ACHN (cell line): Measurements from ENCODE around the gene AGBL1.
A peak's percentile ranks its signal among the peaks of the same experiment; 100 is the strongest.

Experiments
- DNase-seq: peaks from one replicate; pipeline ENCODE4 v3.0.0-alpha.2; 2015
- in situ Hi-C: cut with HindIII; loops from 2 replicates; pipeline ENCODE4 v1.10.0; 2017; ENCODE audit warnings: low sequenced_read_pairs, low pct_ligation_motif_present, low pct_unique_long_range_greater_than_20kb

AGBL1 gene

GRCh38 chr15:86349565-86349964 is 269.9 kb downstream of the AGBL1 start:
- in situ Hi-C loops: no loop called here
- no peak for DNase-seq

GRCh38 chr15:86353213-86353612 is 273.5 kb downstream of the AGBL1 start:
- in situ Hi-C loops: no loop called here
- no peak for DNase-seq

GRCh38 chr15:86355361-86355760 is 275.7 kb downstream of the AGBL1 start:
- no peak for DNase-seq
- in situ Hi-C loops: no loop called here

- DNase-seq: peak; percentile 1
- in situ Hi-C loops: no loop called here
These were observed 276.1 kb downstream of the AGBL1 start for GRCh38 chr15:86355801-86356200.

GRCh38 chr15:86362555-86362954 is 282.9 kb downstream of the AGBL1 start:
- DNase-seq: peak; percentile 1

GRCh38 chr15:86373147-86373546 is 293.5 kb downstream of the AGBL1 start:
- in situ Hi-C loops: no loop called here
- no peak for DNase-seq

More at GRCh38 chr15:86362555-86362954, 282.9 kb downstream of the AGBL1 start:
- in situ Hi-C loops: no loop called here

GRCh38 chr15:86375733-86376280 is 296.1 kb downstream of the AGBL1 start:
- DNase-seq: no peak
- in situ Hi-C loops: no loop called here

GRCh38 chr15:86377914-86378313 is 298.2 kb downstream of the AGBL1 start:
- DNase-seq: no peak
- in situ Hi-C loops: no loop called here

- no peak for DNase-seq
- in situ Hi-C loops: no loop called here
These were observed 302.7 kb downstream of the AGBL1 start for GRCh38 chr15:86382341-86382740.

- in situ Hi-C loops: no loop called here
These were observed 303.9 kb downstream of the AGBL1 start for GRCh38 chr15:86383611-86384010.

GRCh38 chr15:86384186-86384585 is 304.5 kb downstream of the AGBL1 start:
- no peak for DNase-seq
- in situ Hi-C loops: no loop called here

More at GRCh38 chr15:86383611-86384010, 303.9 kb downstream of the AGBL1 start:
- no peak for DNase-seq

GRCh38 chr15:86392296-86392695 is 312.6 kb downstream of the AGBL1 start:
- DNase-seq: no peak
- in situ Hi-C loops: no loop called here

GRCh38 chr15:86392874-86393273 is 313.2 kb downstream of the AGBL1 start:
- in situ Hi-C loops: no loop called here

GRCh38 chr15:86394866-86395265 is 315.2 kb downstream of the AGBL1 start:
- in situ Hi-C loops: no loop called here
- no peak for DNase-seq

More at GRCh38 chr15:86392874-86393273, 313.2 kb downstream of the AGBL1 start:
- DNase-seq: no peak

GRCh38 chr15:86399041-86399954 is 319.6 kb downstream of the AGBL1 start:
- in situ Hi-C loops: no loop called here
- DNase-seq: no peak

- no peak for DNase-seq
- in situ Hi-C loops: no loop called here
These were observed 323.6 kb downstream of the AGBL1 start for GRCh38 chr15:86403221-86403620.

- no peak for DNase-seq
- in situ Hi-C loops: no loop called here
These were observed 324.4 kb downstream of the AGBL1 start for GRCh38 chr15:86403914-86404583.

GRCh38 chr15:86408261-86408660 is 328.6 kb downstream of the AGBL1 start:
- in situ Hi-C loops: no loop called here
- no peak for DNase-seq

GRCh38 chr15:86411916-86412315 is 332.2 kb downstream of the AGBL1 start:
- DNase-seq: no peak
- in situ Hi-C loops: no loop called here
